Liver (tissue), 9 donors: Measurements from ENCODE around the gene DNAJC27. TPM values are rescaled to one million over a fixed set of nuclear protein-coding genes. Genes with fewer than 3 reads are reported as not detected.

ENCODE experiments used
- DNase-seq: peaks from one replicate; pipeline ENCODE4 v3.0.0-alpha.2; 2017; ENCODE audit warnings: low spot score
- H3K27ac ChIP-seq, 2 donors: one replicate each; pipeline ENCODE4 v1.7.0; 2013; ENCODE audit warnings: inconsistent platforms in 2 of 2, low read length in 2 of 2, control low read depth in 1 of 2, low read depth in 1 of 2, mild to moderate bottlenecking in 1 of 2
- H3K27me3 ChIP-seq, 4 donors: one replicate each; pipeline versions ENCODE4 v1.6.1 to v1.7.0; 2013; ENCODE audit warnings: low read length in 3 of 4, inconsistent platforms in 1 of 4, mild to moderate bottlenecking in 1 of 4, moderate library complexity in 1 of 4; ENCODE audit not compliant: control insufficient read depth in 4 of 4, insufficient read depth in 4 of 4
- H3K36me3 ChIP-seq, 4 donors: one replicate each; pipeline versions ENCODE4 v1.6.1 to v1.7.0; 2013; ENCODE audit warnings: low read length in 3 of 4, mild to moderate bottlenecking in 3 of 4, low read depth in 1 of 4, moderate library complexity in 1 of 4; ENCODE audit not compliant: control insufficient read depth in 4 of 4, insufficient read depth in 3 of 4
- H3K4me1 ChIP-seq, 4 donors: one replicate each; pipeline versions ENCODE4 v1.6.1 to v1.7.0; 2013; ENCODE audit warnings: low read length in 3 of 4, mild to moderate bottlenecking in 3 of 4, moderate library complexity in 1 of 4; ENCODE audit not compliant: control insufficient read depth in 4 of 4, insufficient read depth in 4 of 4
- H3K4me3 ChIP-seq, 3 donors: one replicate each; pipeline versions ENCODE4 v1.6.1 to v1.7.0; 2013; ENCODE audit warnings: low read length in 3 of 3, control low read depth in 1 of 3, low read depth in 1 of 3, mild to moderate bottlenecking in 1 of 3
- H3K9ac ChIP-seq, 2 donors: one replicate each; pipeline ENCODE4 v1.7.0; 2013; ENCODE audit warnings: low read length in 2 of 2, mild to moderate bottlenecking in 2 of 2, moderate library complexity in 2 of 2, control low read depth in 1 of 2, low read depth in 1 of 2
- H3K9me3 ChIP-seq, 4 donors: one replicate each; pipeline versions ENCODE4 v1.6.1 to v1.7.0; 2013; ENCODE audit warnings: low read length in 3 of 4; ENCODE audit not compliant: control insufficient read depth in 4 of 4
- ATF3 ChIP-seq: IDR thresholded peaks from 2 replicates; pipeline ENCODE4 v1.6.1; 2016; ENCODE audit warnings: antibody characterized with exemption
- EGR1 ChIP-seq, 2 donors: IDR thresholded peaks; 2 replicates each; pipeline ENCODE4 v1.6.1; 2016 to 2018; ENCODE audit warnings: antibody characterized with exemption in 2 of 2, low read depth in 2 of 2
- FOXA1 ChIP-seq: IDR thresholded peaks from 2 replicates; pipeline ENCODE4 v1.6.1; 2016; ENCODE audit warnings: antibody characterized with exemption
- FOXA2 ChIP-seq: IDR thresholded peaks from 2 replicates; pipeline ENCODE4 v1.6.1; 2016; ENCODE audit warnings: antibody characterized with exemption
- GABPA ChIP-seq, 2 donors: IDR thresholded peaks in 1 of 2; conservative IDR thresholded peaks in 1 of 2; 2 replicates each; pipeline ENCODE4 v1.6.1; 2016; ENCODE audit warnings: antibody characterized with exemption in 2 of 2, mild to moderate bottlenecking in 1 of 2, moderate library complexity in 1 of 2
- HNF4A ChIP-seq, 2 donors: conservative IDR thresholded peaks; 2 replicates each; pipeline ENCODE4 v1.6.1; 2016; ENCODE audit warnings: antibody characterized with exemption in 2 of 2, mild to moderate bottlenecking in 2 of 2
- HNF4G ChIP-seq: IDR thresholded peaks from 2 replicates; pipeline ENCODE4 v1.6.1; 2016; ENCODE audit warnings: antibody characterized with exemption
- JUND ChIP-seq, 2 donors: IDR thresholded peaks; 2 replicates each; pipeline ENCODE4 v1.6.1; 2016; ENCODE audit warnings: antibody characterized with exemption in 2 of 2
- MAX ChIP-seq: IDR thresholded peaks from 2 replicates; pipeline ENCODE4 v1.6.1; 2016; ENCODE audit warnings: antibody characterized with exemption
- NR2F2 ChIP-seq: IDR thresholded peaks from 2 replicates; pipeline ENCODE4 v1.6.1; 2016; ENCODE audit warnings: antibody characterized with exemption
- RAD21 ChIP-seq, 2 donors: IDR thresholded peaks; 2 replicates each; pipeline ENCODE4 v1.6.1; 2016; ENCODE audit warnings: antibody characterized with exemption in 2 of 2, mild to moderate bottlenecking in 2 of 2
- REST ChIP-seq: IDR thresholded peaks from 2 replicates; pipeline ENCODE4 v1.6.1; 2016; ENCODE audit warnings: antibody characterized with exemption, mild to moderate bottlenecking
- RXRA ChIP-seq, 2 donors: IDR thresholded peaks; 2 replicates each; pipeline ENCODE4 v1.6.1; 2017 to 2018; ENCODE audit warnings: antibody characterized with exemption in 2 of 2, mild to moderate bottlenecking in 1 of 2
- SP1 ChIP-seq: IDR thresholded peaks from 2 replicates; pipeline ENCODE4 v1.6.1; 2018; ENCODE audit warnings: antibody characterized with exemption, mild to moderate bottlenecking
- TAF1 ChIP-seq: conservative IDR thresholded peaks from 2 replicates; pipeline ENCODE4 v1.6.1; 2016; ENCODE audit warnings: antibody characterized with exemption, mild to moderate bottlenecking
- YY1 ChIP-seq: IDR thresholded peaks from 2 replicates; pipeline ENCODE4 v1.6.1; 2016; ENCODE audit warnings: antibody characterized with exemption, mild to moderate bottlenecking
- ZBTB33 ChIP-seq: IDR thresholded peaks from 2 replicates; pipeline ENCODE4 v1.6.1; 2016; ENCODE audit warnings: antibody characterized with exemption
- WGBS: extraction: QIAGEN DNeasy Blood & Tissue Kit; methylation state at CpG from one replicate; pipeline ENCODE4 v1.1.7; 2013; 5-methylcytosine and 5-hydroxymethylcytosine counted together
- polyA plus RNA-seq, 2 donors: library from polyadenylated mRNA; stranded (reverse) in 1 of 2; unstranded in 1 of 2; fragments of 200-250 nt in 1 of 2; fragments of >200 nt in 1 of 2; fragmentation: Nextera tagmentation in 1 of 2; extraction: Ambion mirVana in 1 of 2; gene quantifications; one replicate each; pipeline versions ENCODE4 v1.2.1 to v1.2.3, GENCODE V29; 2013 to 2015
- total RNA-seq, 2 donors: library from RNA; depleted of rRNA; stranded (reverse); fragments of >200 nt; gene quantifications; one replicate each; pipeline ENCODE4 v1.2.3, GENCODE V29; 2014
- donor health status: healthy.
- donor health status: healthy.
- donor health status: healthy.
- donor health status: healthy.
- donor health status: healthy.

Gene DNAJC27
- total and polyA plus RNA-seq, 4 donors: 0.95 to 5.1 (median 3.1) TPM

GRCh38 chr2:24994146-24994724 lies 22.5 kb upstream of the DNAJC27 start:
- peaks cover 0 to 4% (median 0%) of the 10 kb centered on the region in 4 donors for H3K4me1 ChIP-seq
- WGBS: 36% methylated on average over 1 of the region's 1 CpG
- no peak for DNase-seq
- no peaks in the 10 kb centered on the region for H3K27me3 ChIP-seq
- TF ChIP-seq REST (no peak), MAX (no peak), SP1 (no peak), TAF1 (no peak), GABPA (IDR thresholded peaks at IDR 0.05 in 1 of 2, conservative IDR thresholded peaks at IDR 0.05 in 1 of 2) (no peak), YY1 (no peak), RAD21 (IDR thresholded peaks at IDR 0.05) (no peak), ZBTB33 (no peak), HNF4A (conservative IDR thresholded peaks at IDR 0.05) (no peak), HNF4G (no peak), EGR1 (IDR thresholded peaks at IDR 0.05; ENCODE audit: low read depth in 2 of 2) (no peak), FOXA2 (no peak), FOXA1 (no peak), JUND (IDR thresholded peaks at IDR 0.05) (no peak)
- H3K36me3 ChIP-seq: no peaks in the 10 kb centered on the region
- no peak overlapping the region for H3K27ac ChIP-seq
- H3K9ac ChIP-seq: no peak overlapping the region
- no peaks in the 10 kb centered on the region for H3K9me3 ChIP-seq
- H3K4me3 ChIP-seq: no peak overlapping the region

GRCh38 chr2:24993406-24994145 lies 21.8 kb upstream of the DNAJC27 start:
- WGBS: 60% methylated on average over 6 of the region's 6 CpGs
- no peak overlapping the region for H3K9ac ChIP-seq
- no peak overlapping the region for H3K27ac ChIP-seq
- H3K36me3 ChIP-seq: no peaks in the 10 kb centered on the region
- H3K9me3 ChIP-seq: no peaks in the 10 kb centered on the region
- no peaks in the 10 kb centered on the region for H3K27me3 ChIP-seq
- no peak overlapping the region for H3K4me3 ChIP-seq
- DNase-seq: no peak
- H3K4me1 ChIP-seq: peaks cover 0 to 4% (median 0%) of the 10 kb centered on the region in 4 donors
- no peak for TF ChIP-seq SP1
- TF ChIP-seq YY1: no peak
- TF ChIP-seq JUND (IDR thresholded peaks at IDR 0.05): no peak
- no peak for TF ChIP-seq EGR1 (IDR thresholded peaks at IDR 0.05; ENCODE audit: low read depth in 2 of 2)
- no peak for TF ChIP-seq TAF1
- TF ChIP-seq HNF4G: no peak
- no peak for TF ChIP-seq NR2F2
- TF ChIP-seq RAD21 (IDR thresholded peaks at IDR 0.05): no peak
- TF ChIP-seq GABPA (IDR thresholded peaks at IDR 0.05 in 1 of 2, conservative IDR thresholded peaks at IDR 0.05 in 1 of 2): no peak
- TF ChIP-seq REST: no peak
- TF ChIP-seq FOXA2: no peak
- no peak for TF ChIP-seq MAX
- no peak for TF ChIP-seq RXRA (IDR thresholded peaks at IDR 0.05)
- no peak for TF ChIP-seq ZBTB33
- TF ChIP-seq FOXA1: no peak
- no peak for TF ChIP-seq HNF4A (conservative IDR thresholded peaks at IDR 0.05)
- TF ChIP-seq ATF3: no peak
